Frontal cortex (tissue), 1 donor: ENCODE measurements around the gene ACTL6A. TPM values are rescaled to one million over a fixed set of nuclear protein-coding genes. Genes with fewer than 3 reads are reported as not detected.

ENCODE experiments used
- small RNA-seq: library from RNA; depleted of rRNA; stranded (forward); fragments of <200 nt; gene quantifications from one replicate; pipeline ENCODE3, GENCODE V24; 2014
- total RNA-seq: library from RNA; depleted of rRNA; stranded (reverse); fragments of >200 nt; gene quantifications from one replicate; pipeline ENCODE4 v1.2.3, GENCODE V29; 2014

ACTL6A gene
- total RNA-seq, 1 donor from 2014 or later = 22.4 TPM

Small RNAs within 50 kb of the gene (small RNA-seq; reads per million reads assigned to genes)
- gene AC090425.1 (not detected), gene RF01210 (not detected)

Other genes starting within 250 kb of the ACTL6A start
- gene ZNF639, start 239.9 kb upstream of the ACTL6A start, total RNA-seq = 119 TPM
- gene MFN1, start 215.2 kb upstream of the ACTL6A start, total RNA-seq = 109 TPM
- gene GNB4, start 111.5 kb upstream of the ACTL6A start, total RNA-seq = 163 TPM
- gene MRPL47, start 41.7 kb downstream of the ACTL6A start, total RNA-seq = 31.4 TPM
- gene NDUFB5, start 41.9 kb downstream of the ACTL6A start, total RNA-seq = 172 TPM
- 10.2 TPM for gene USP13, start 90.1 kb downstream of the ACTL6A start, total RNA-seq